ENCODE results near the gene S100A16. TPM values are rescaled to one million over a fixed set of nuclear protein-coding genes. Genes with fewer than 3 reads are reported as not detected.
"Not testable (repeated sequence)": the region's sequence is repeated elsewhere in the genome, so short reads cannot be mapped to it uniquely, and the experiment has no call there.

Gene S100A16
- total RNA-seq, 1 donor from 2014 or later, result 38.8 TPM

DNA sequence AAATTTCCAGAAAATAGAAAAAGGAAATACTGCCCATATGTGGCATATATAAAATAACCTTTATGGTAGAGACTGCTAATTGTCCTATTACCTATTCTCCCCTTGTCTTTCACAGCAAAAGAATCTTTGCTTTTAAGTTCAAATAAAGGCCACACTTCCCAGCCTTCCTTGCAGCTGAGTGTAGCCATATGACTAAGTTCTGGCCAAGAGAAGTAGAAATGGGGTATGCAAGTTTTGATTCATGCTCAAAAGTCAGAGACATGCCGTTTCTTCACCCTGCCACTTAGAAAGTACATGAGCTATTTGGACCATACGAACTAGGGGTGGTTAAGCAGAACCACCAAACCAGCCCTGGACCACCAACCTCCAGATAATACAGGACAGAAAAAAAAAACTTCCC, 29.0 kb downstream of the S100A16 start:
- H3K36me3 ChIP-seq, result no peaks in the 10 kb centered on the region
- TF ChIP-seq, protein P1, sequence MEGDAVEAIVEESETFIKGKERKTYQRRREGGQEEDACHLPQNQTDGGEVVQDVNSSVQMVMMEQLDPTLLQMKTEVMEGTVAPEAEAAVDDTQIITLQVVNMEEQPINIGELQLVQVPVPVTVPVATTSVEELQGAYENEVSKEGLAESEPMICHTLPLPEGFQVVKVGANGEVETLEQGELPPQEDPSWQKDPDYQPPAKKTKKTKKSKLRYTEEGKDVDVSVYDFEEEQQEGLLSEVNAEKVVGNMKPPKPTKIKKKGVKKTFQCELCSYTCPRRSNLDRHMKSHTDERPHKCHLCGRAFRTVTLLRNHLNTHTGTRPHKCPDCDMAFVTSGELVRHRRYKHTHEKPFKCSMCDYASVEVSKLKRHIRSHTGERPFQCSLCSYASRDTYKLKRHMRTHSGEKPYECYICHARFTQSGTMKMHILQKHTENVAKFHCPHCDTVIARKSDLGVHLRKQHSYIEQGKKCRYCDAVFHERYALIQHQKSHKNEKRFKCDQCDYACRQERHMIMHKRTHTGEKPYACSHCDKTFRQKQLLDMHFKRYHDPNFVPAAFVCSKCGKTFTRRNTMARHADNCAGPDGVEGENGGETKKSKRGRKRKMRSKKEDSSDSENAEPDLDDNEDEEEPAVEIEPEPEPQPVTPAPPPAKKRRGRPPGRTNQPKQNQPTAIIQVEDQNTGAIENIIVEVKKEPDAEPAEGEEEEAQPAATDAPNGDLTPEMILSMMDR (IDR thresholded peaks at IDR 0.05; ENCODE audit: borderline replicate concordance), result no peak
- no peaks in the 10 kb centered on the region for H3K27me3 ChIP-seq (ENCODE audit: low read depth)
- intact Hi-C loops (cut with micrococcal nuclease), result no loop called here
- peaks cover 9% of the 10 kb centered on the region for H3K4me1 ChIP-seq
- no peak for DNase-seq
- no peak overlapping the region for H3K4me3 ChIP-seq
- H3K9me3 ChIP-seq (replicated peaks), result no peaks in the 10 kb centered on the region
- H3K27ac ChIP-seq (replicated peaks), result no peak overlapping the region

DNA sequence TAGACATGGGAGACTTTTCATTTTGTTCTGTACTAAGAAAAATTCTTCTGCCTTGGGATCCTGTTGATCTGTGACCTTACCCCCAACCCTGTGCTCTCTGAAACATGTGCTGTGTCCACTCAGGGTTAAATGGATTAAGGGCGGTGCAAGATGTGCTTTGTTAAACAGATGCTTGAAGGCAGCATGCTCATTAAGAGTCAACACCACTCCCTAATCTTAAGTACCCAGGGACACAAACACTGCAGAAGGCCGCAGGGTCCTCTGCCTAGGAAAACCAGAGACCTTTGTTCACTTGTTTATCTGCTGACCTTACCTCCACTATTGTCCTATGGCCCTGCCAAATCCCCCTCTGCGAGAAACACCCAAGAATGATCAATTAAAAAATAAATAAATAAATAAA, 29.4 kb downstream of the S100A16 start:
- DNase-seq; H3K27ac ChIP-seq (replicated peaks); H3K36me3 ChIP-seq; intact Hi-C loops (cut with micrococcal nuclease); H3K4me1 ChIP-seq; H3K27me3 ChIP-seq (ENCODE audit: low read depth); H3K4me3 ChIP-seq; H3K9me3 ChIP-seq (replicated peaks): not testable (repeated sequence)

DNA sequence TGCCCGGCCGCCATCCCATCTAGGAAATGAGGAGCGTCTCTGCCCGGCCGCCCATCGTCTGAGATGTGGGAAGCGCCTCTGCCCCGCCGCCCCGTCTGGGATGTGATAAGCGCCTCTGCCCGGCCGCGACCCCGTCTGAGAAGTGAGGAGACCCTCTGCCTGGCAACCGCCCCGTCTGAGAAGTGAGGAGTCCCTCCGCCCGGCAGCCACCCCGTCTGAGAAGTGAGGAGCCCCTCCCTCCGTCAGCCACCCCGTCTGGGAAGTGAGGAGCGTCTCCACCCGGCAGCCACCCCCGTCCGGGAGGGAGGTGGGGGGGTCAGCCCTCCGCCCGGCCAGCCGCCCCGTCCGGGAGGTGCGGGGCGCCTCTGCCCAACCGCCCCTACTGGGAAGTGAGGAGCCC, 30.1 kb downstream of the S100A16 start:
- DNase-seq; intact Hi-C loops (cut with micrococcal nuclease): not testable (repeated sequence)

DNA sequence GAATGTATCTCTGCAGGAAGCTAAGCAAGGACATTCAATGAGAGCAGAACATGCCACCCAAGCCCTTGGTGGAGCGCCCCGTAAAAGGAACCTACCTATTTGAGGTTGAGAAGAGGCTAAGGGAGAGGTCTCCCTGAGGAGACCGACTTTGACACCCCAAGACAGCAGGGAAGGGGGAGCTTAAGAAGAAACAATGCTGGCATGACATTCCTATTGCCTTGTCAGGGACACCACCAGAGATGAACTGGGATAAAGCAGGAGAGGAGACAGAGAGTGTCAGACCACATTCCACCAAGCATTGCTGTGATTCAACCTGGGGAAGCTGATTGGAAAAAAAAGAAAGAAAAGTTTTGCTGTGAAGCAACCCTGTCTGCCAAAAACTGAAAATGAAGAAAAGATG, 34.0 kb downstream of the S100A16 start:
- H3K36me3 ChIP-seq, result no peaks in the 10 kb centered on the region
- TF ChIP-seq, protein P1 (IDR thresholded peaks at IDR 0.05; ENCODE audit: borderline replicate concordance), result no peak
- H3K9me3 ChIP-seq (replicated peaks), result no peaks in the 10 kb centered on the region
- DNase-seq, result no peak
- no peak overlapping the region for H3K4me3 ChIP-seq
- intact Hi-C loops (cut with micrococcal nuclease), result no loop called here
- H3K27me3 ChIP-seq (ENCODE audit: low read depth), result no peaks in the 10 kb centered on the region
- no peaks in the 10 kb centered on the region for H3K4me1 ChIP-seq
- H3K27ac ChIP-seq (replicated peaks), result no peak overlapping the region

More for the DNA sequence above, 30.1 kb downstream of the S100A16 start:
- H3K27ac ChIP-seq (replicated peaks); H3K9me3 ChIP-seq (replicated peaks); H3K4me1 ChIP-seq; H3K36me3 ChIP-seq; H3K4me3 ChIP-seq; H3K27me3 ChIP-seq (ENCODE audit: low read depth): not testable (repeated sequence)

DNA sequence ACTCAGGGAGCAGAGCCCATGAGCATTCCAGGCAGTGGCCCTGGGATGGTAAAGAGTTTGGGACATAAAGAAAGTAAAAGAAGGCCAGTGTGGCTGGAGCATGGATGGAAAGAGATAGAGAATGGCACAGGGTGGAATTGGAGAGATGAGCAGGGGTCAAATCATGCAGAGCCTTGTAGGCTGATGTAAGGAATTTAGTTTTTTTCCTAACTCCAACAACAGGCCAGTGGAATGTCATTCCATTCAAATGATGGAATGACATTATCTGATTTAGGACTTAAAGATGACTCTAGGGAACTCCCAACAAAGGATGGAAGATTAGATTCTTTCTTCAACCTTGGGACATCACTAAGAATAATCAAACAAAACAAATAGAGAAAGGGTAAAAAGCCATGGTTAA, 34.4 kb downstream of the S100A16 start:
- H3K9me3 ChIP-seq (replicated peaks), result no peaks in the 10 kb centered on the region
- no peaks in the 10 kb centered on the region for H3K36me3 ChIP-seq
- TF ChIP-seq, protein P1 (IDR thresholded peaks at IDR 0.05; ENCODE audit: borderline replicate concordance), result no peak
- intact Hi-C loops (cut with micrococcal nuclease), result no loop called here
- H3K27ac ChIP-seq (replicated peaks), result no peak overlapping the region
- no peak overlapping the region for H3K4me3 ChIP-seq
- DNase-seq, result no peak
- H3K27me3 ChIP-seq (ENCODE audit: low read depth), result no peaks in the 10 kb centered on the region
- H3K4me1 ChIP-seq, result no peaks in the 10 kb centered on the region

DNA sequence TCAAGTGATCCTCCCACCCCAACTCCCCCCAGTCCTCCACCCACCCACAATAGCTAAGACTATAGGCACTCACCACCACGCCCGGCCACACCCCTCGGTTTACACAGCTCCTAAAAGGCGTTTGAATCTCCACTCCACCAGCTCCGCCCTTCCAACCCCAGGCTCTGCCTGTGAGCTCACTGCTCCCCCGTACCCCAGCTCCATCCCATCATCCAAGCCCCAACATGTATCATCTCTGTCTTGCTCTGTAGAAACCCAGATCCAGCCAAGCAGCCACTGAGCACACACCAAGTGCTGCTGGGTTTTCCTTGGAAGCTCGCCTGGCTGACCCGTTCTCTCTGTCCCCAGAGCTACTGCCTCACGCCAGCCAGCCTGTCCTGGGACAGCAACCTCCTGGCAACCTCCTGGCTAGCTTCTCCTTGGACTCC, 35.3 kb downstream of the S100A16 start:
- Histone ChIP-seq H3K4me1 (peaks cover 8% of the 10 kb centered on the region), H3K27me3 (ENCODE audit: low read depth) (no peaks in the 10 kb centered on the region), H3K4me3 (no peak overlapping the region), H3K36me3 (no peaks in the 10 kb centered on the region), H3K9me3 (replicated peaks) (no peaks in the 10 kb centered on the region), H3K27ac (replicated peaks) (no peak overlapping the region)
- no peak for DNase-seq
- intact Hi-C loops (cut with micrococcal nuclease), result no loop called here
- TF ChIP-seq, protein P1 (IDR thresholded peaks at IDR 0.05; ENCODE audit: borderline replicate concordance), result no peak

DNA sequence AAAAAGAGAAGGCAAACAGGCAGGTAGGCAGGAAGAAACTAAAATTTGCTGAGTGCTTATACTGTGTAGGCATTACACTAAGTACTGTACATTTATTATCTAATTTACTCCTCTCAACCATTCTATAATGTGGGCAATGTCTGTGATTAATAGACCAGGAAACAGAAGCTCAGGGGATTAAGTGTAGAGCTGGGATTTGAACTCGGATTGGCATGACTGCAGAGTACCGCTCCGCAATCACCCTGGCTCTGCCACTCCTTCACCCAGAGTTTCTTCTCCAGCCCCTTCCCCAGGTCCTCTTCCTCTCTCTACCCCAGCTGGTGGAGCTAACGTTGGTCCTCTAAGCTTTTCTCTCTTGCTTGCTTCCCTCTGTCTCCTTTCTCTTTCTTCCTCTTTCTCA, 35.8 kb downstream of the S100A16 start:
- DNase-seq, result no peak
- Histone ChIP-seq H3K9me3 (replicated peaks) (no peaks in the 10 kb centered on the region), H3K4me3 (no peak overlapping the region), H3K27me3 (ENCODE audit: low read depth) (no peaks in the 10 kb centered on the region), H3K4me1 (peaks cover 13% of the 10 kb centered on the region), H3K36me3 (no peaks in the 10 kb centered on the region), H3K27ac (replicated peaks) (no peak overlapping the region)
- TF ChIP-seq, protein P1 (IDR thresholded peaks at IDR 0.05; ENCODE audit: borderline replicate concordance), result no peak
- intact Hi-C loops (cut with micrococcal nuclease), result no loop called here

DNA sequence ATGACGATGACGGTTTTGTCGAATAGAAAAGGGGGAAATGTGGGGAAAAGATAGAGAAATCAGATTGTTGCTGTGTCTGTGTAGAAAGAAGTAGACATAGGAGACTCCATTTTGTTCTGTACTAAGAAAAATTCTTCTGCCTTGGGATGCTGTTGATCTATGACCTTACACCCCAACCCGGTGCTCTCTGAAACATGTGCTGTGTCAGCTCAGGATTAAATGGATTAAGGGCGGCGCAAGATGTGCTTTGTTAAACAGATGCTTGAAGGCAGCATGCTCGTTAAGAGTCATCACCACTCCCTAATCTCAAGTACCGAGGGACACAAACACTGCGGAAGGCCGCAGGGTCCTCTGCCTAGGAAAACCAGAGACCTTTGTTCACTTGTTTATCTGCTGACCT, 37.4 kb downstream of the S100A16 start:
- H3K27ac ChIP-seq (replicated peaks); H3K4me3 ChIP-seq; intact Hi-C loops (cut with micrococcal nuclease); H3K27me3 ChIP-seq (ENCODE audit: low read depth); DNase-seq; H3K9me3 ChIP-seq (replicated peaks); H3K36me3 ChIP-seq: not testable (repeated sequence)
- H3K4me1 ChIP-seq, result peaks cover 14% of the 10 kb centered on the region

DNA sequence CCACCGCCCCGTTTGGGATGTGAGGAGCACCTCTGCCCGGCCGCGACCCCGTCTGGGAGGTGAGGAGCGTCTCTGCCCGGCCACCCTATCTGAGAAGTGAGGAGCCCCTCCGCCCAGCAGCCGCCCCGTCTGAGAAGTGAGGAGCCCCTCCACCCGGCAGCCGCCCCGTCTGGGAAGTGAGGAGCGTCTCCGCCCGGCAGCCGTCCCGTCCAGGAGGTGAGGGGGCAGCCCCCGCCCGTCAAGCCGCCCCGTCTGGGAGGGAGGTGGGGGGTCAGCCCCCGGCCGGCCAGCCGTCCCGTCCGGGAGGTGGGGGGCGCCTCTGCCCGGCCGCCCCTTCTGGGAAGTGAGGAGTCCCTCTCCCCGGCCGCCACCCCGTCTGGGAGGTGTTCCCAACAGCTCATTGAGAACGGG, 37.9 kb downstream of the S100A16 start:
- H3K36me3 ChIP-seq; H3K27me3 ChIP-seq (ENCODE audit: low read depth); H3K4me3 ChIP-seq; intact Hi-C loops (cut with micrococcal nuclease); DNase-seq; H3K9me3 ChIP-seq (replicated peaks); H3K27ac ChIP-seq (replicated peaks): not testable (repeated sequence)
- peaks cover 14% of the 10 kb centered on the region for H3K4me1 ChIP-seq

All from left ventricle myocardium inferior (tissue), 1 donor.